Measurements from ENCODE around the gene KCNQ1.
A peak's percentile ranks its signal among the peaks of the same experiment; 100 is the strongest.

Gene KCNQ1

GRCh38 chr11:2531987-2532703 is 87.3 kb downstream of the KCNQ1 start:
- no peak for DNase-seq (ENCODE audit: low read depth)
- no peak for TF ChIP-seq CTCF (IDR thresholded peaks at IDR 0.05; ENCODE audit: insufficient read depth, low read depth, low read length, missing control alignments)
- no peak overlapping the region for H3K4me3 ChIP-seq (ENCODE audit: low read length)

DNA sequence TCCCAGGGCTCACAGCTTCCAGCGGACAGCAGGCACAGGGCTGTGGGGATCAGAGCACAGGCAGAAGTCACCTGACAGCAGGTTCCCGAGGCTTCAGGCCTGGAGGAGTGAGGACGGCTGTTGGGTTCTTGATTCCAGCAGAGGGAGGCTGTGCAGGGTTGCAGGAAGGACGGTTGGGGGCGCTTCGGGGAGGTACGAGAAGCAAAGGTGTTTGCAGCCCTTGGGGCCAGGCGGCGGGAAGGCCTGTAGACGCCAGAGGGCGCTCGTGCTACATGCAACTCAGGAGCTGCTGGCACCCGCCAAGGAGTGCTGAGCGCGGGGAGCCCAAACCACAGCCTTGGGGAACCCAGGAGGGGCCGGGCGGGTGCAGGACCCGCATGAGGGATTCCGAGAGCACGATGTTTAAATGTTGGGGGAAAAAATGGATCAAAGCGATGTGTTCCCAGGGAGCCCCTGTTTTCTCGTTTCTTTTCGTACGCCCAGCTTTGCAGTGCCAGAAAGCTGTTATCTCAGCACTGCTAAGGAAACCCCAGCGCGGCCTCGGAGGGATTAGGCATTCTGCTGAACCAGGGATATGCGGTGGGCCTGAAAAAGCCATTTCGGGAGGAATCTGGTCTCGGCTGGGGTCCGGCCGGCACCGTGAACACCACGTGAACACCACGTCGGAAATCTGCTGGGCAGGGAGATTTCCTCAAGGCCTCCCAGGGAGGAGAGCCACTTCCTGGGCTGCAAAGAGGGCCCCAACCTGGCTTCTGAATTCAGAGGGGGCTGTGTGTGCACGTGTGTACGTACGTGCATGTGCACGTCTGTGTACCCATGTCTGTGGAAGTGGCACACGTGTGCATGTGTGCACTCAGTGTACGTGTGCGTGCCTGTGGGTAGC is 88.1 kb downstream of the KCNQ1 start:
- peak; percentile 92 for DNase-seq (ENCODE audit: low read depth)
- peak; percentile 94 for TF ChIP-seq CTCF (IDR thresholded peaks at IDR 0.05; ENCODE audit: insufficient read depth, low read depth, low read length, missing control alignments)
- no peak overlapping the region for H3K4me3 ChIP-seq (ENCODE audit: low read length)

GRCh38 chr11:2533587-2534133 is 88.9 kb downstream of the KCNQ1 start:
- no peak for TF ChIP-seq CTCF (IDR thresholded peaks at IDR 0.05; ENCODE audit: insufficient read depth, low read depth, low read length, missing control alignments)
- DNase-seq (ENCODE audit: low read depth): peak; percentile 86
- no peak overlapping the region for H3K4me3 ChIP-seq (ENCODE audit: low read length)

DNA sequence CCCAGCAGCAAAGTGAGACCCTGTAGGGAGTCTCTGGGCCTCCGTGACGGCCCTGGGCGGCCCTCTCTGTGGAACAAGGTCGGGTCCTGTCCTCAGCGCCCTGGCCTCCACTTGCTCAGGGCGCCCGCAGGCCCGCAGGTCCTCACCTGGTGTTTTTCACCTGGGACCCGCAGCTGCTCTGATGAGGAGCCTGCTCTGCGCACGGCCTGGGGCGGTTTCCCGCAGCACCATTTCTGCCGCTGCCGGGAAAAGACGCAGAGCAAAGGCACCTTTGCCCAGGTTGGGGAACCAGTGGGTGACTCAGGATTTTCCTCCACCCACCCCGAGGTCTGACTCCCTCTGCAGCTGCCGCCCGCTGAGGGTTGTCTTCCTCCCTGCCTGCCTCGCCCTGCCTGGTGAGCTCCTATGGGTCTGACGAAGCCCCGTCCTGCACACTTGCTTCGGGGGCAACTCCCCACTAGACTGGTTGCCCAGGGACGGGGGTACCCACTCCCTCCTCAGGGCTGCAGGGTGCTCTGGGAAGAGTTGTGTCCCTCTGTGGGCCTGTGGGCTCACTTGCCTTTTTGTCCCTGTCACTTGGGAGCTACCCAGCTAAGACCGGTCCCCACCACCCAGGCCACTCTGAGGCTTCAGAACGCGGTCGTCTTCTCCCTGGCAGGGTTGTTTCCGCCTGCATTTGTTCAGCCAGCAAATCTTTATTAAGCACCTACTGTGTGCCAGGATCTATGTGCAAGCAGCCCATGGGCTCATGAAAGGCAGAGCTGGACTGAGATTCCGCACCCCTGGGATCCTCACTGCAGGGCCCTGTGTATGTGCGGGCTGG is 89.5 kb downstream of the KCNQ1 start:
- H3K4me3 ChIP-seq (ENCODE audit: low read length): no peak overlapping the region
- no peak for TF ChIP-seq CTCF (IDR thresholded peaks at IDR 0.05; ENCODE audit: insufficient read depth, low read depth, low read length, missing control alignments)

GRCh38 chr11:2534957-2535672 is 90.3 kb downstream of the KCNQ1 start:
- no peak overlapping the region for H3K4me3 ChIP-seq (ENCODE audit: low read length)
- no peak for DNase-seq (ENCODE audit: low read depth)
- TF ChIP-seq CTCF (IDR thresholded peaks at IDR 0.05; ENCODE audit: insufficient read depth, low read depth, low read length, missing control alignments): no peak

More for the DNA sequence above, 89.5 kb downstream of the KCNQ1 start:
- DNase-seq (ENCODE audit: low read depth): peak; percentile 85

All from epithelial cell of esophagus (primary cell).